ENCODE results near the gene ZKSCAN8.
A peak's percentile ranks its signal among the peaks of the same experiment; 100 is the strongest.

ZKSCAN8 gene

DNA sequence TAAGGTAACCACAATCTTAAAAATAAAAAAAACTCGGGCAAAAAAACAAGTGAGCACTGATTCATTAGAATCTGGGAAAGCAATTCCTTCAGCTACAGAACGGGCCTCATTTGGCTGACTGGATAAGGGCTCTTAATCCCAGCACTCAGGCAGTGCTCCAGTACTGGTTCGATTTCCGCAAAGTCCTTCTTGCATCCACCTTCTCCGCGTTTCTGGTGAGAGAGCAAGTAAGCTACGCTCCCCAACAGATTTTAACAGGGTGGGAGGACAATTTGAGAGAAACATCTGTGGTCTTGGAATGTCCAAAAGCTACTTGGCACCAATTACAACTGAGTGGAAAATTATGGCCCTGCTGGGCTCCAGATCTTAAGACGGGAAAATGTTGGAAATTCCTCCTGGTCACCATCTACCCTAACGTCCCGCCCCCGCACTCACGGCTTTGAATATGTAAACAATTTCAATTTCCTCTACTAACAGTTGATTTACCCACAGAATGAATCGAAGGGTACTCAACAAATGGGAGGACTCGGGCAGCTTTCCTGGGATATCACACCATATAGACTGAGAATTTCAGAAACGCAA lies 65.3 kb downstream of the ZKSCAN8 start:
- H3K4me3 ChIP-seq (replicated peaks; ENCODE audit: low read depth, low read length) = peak overlapping the region; percentile 57
- TF ChIP-seq, protein P1, sequence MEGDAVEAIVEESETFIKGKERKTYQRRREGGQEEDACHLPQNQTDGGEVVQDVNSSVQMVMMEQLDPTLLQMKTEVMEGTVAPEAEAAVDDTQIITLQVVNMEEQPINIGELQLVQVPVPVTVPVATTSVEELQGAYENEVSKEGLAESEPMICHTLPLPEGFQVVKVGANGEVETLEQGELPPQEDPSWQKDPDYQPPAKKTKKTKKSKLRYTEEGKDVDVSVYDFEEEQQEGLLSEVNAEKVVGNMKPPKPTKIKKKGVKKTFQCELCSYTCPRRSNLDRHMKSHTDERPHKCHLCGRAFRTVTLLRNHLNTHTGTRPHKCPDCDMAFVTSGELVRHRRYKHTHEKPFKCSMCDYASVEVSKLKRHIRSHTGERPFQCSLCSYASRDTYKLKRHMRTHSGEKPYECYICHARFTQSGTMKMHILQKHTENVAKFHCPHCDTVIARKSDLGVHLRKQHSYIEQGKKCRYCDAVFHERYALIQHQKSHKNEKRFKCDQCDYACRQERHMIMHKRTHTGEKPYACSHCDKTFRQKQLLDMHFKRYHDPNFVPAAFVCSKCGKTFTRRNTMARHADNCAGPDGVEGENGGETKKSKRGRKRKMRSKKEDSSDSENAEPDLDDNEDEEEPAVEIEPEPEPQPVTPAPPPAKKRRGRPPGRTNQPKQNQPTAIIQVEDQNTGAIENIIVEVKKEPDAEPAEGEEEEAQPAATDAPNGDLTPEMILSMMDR (IDR thresholded peaks at IDR 0.05; ENCODE audit: insufficient read depth, low read length, poor library complexity, severe bottlenecking) = no peak
- no peaks in the 10 kb centered on the region for H3K27me3 ChIP-seq (replicated peaks; ENCODE audit: control insufficient read depth, insufficient read depth, low read length)
- H3K36me3 ChIP-seq (ENCODE audit: control insufficient read depth, insufficient read depth, low read length) = no peaks in the 10 kb centered on the region
- DNase-seq (ENCODE audit: extremely low read depth, insufficient read length) = no peak

DNA sequence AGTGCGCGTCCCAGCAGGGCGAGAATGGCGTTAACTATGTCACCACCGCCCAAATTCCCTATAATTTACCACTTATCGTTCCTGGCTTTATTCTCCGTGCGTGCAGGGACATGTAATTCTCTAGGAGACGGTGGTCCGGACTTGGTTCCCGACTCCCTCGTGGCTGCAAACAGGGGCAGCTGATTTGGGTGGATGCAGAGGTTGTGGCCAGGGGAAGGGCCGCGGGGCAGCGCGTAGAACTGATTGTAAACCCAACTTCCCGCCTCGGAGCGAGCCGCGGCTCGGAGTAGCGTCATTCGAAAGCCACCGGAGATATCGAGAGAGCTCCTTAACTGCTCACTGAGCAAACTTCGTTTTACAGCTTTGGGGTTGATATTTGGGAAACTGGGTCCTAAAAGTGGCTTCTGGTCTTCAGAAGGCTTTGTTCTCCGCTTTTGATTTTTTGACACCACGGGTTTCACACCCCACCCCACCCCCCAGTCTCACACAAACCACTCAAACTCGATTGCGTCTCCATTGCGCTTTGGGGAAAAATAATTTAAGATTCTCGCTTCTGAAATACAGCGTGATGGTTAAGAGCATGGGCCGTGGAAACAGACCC lies 65.9 kb downstream of the ZKSCAN8 start:
- TF ChIP-seq, protein P1 (IDR thresholded peaks at IDR 0.05; ENCODE audit: insufficient read depth, low read length, poor library complexity, severe bottlenecking) = no peak
- Histone ChIP-seq H3K4me3 (replicated peaks; ENCODE audit: low read depth, low read length) (peak overlapping the region; percentile 57), H3K36me3 (ENCODE audit: control insufficient read depth, insufficient read depth, low read length) (no peaks in the 10 kb centered on the region), H3K27me3 (replicated peaks; ENCODE audit: control insufficient read depth, insufficient read depth, low read length) (no peaks in the 10 kb centered on the region)
- DNase-seq (ENCODE audit: extremely low read depth, insufficient read length) = peak; percentile 35

DNA sequence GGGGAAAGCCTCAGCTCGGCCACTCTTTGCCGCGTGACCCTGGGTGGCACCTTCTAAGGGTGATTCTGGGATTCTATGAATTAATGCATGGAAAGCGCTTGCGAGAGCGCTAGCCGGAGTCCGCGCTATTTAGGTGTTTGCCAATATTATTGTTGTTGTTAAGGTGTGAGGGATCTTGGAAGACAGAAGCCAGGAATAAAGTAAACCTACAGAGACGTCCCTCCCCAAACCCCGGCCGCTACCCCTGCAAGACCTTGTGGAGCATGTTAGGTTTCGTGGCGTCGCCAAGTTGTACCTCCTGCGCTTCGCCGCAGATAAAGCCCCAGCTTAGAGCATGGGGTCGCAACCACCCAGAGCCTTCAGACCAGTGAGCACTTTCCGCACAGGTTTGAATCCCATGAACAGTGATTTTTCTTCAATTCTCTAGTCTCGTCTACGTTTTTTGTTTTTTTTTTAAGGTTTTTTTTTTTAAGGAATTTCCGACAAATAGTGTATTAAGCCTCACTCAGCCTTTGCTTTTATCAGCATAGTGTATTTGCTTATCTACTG lies 66.5 kb downstream of the ZKSCAN8 start:
- DNase-seq (ENCODE audit: extremely low read depth, insufficient read length) = no peak
- TF ChIP-seq, protein P1 (IDR thresholded peaks at IDR 0.05; ENCODE audit: insufficient read depth, low read length, poor library complexity, severe bottlenecking) = no peak
- no peaks in the 10 kb centered on the region for H3K27me3 ChIP-seq (replicated peaks; ENCODE audit: control insufficient read depth, insufficient read depth, low read length)
- no peaks in the 10 kb centered on the region for H3K36me3 ChIP-seq (ENCODE audit: control insufficient read depth, insufficient read depth, low read length)
- peak overlapping the region; percentile 57 for H3K4me3 ChIP-seq (replicated peaks; ENCODE audit: low read depth, low read length)

All from GM06990 (cell line).